DOHH2 (cell line): ENCODE results near the gene CCDC185.

Experiments
- H3F3A ChIP-seq: fragments of 200-600 bp; sonication (generic), shearing (Covaris generic); 2 replicates; pipeline ENCODE4 v1.6.0; 2016; ENCODE audit warnings: antibody characterized with exemption, mild to moderate bottlenecking; ENCODE audit not compliant: control insufficient read depth, insufficient read depth
- H3K27ac ChIP-seq: fragments of 200-600 bp; sonication (generic); 2 replicates; pipeline ENCODE4 v1.5.1; 2014; ENCODE audit warnings: low read depth, mild to moderate bottlenecking, low read length, moderate library complexity
- H3K27me3 ChIP-seq: fragments of 200-600 bp; sonication (generic); 2 replicates; pipeline ENCODE4 v1.6.1; 2014; ENCODE audit warnings: mild to moderate bottlenecking, low read length, mixed read lengths; ENCODE audit not compliant: control insufficient read depth
- H3K36me3 ChIP-seq: fragments of 200-600 bp; sonication (generic); 2 replicates; pipeline ENCODE4 v1.6.1; 2014; ENCODE audit warnings: mild to moderate bottlenecking, low read length, moderate library complexity, mixed read lengths; ENCODE audit not compliant: control insufficient read depth
- H3K4me1 ChIP-seq: fragments of 200-600 bp; sonication (generic); 2 replicates; pipeline ENCODE4 v1.6.1; 2014; ENCODE audit warnings: mild to moderate bottlenecking, low read length, mixed read lengths; ENCODE audit not compliant: control insufficient read depth
- H3K4me2 ChIP-seq: fragments of 200-600 bp; sonication (generic); 2 replicates; pipeline ENCODE4 v1.6.0; 2014; ENCODE audit warnings: mild to moderate bottlenecking, low read length, moderate library complexity
- H3K4me3 ChIP-seq: fragments of 200-600 bp; sonication (generic); 2 replicates; pipeline ENCODE4 v1.5.1; 2014; ENCODE audit warnings: mild to moderate bottlenecking, low read length, mixed read lengths
- H3K79me2 ChIP-seq: fragments of 200-600 bp; sonication (generic); 2 replicates; pipeline ENCODE4 v1.6.1; 2014; ENCODE audit warnings: mild to moderate bottlenecking, low read length, mixed read lengths; ENCODE audit not compliant: control insufficient read depth
- H3K9me2 ChIP-seq: fragments of 200-600 bp; sonication (generic); replicated peaks from 2 replicates; pipeline ENCODE4 v1.6.1; 2014; ENCODE audit warnings: mild to moderate bottlenecking, low read length, mixed read lengths; ENCODE audit not compliant: control insufficient read depth
- H3K9me3 ChIP-seq: fragments of 200-600 bp; sonication (generic); 2 replicates; pipeline ENCODE4 v1.6.1; 2014; ENCODE audit warnings: antibody characterized with exemption, low read length, mixed read lengths; ENCODE audit not compliant: control insufficient read depth, insufficient read depth
- H4K20me1 ChIP-seq: fragments of 200-600 bp; sonication (generic); 2 replicates; pipeline ENCODE4 v1.6.0; 2014; ENCODE audit warnings: low read depth, mild to moderate bottlenecking, antibody characterized with exemption, low read length, moderate library complexity; ENCODE audit not compliant: control insufficient read depth, insufficient read depth
- CTCF ChIP-seq: fragments of 200-600 bp; sonication (generic); IDR thresholded peaks from one replicate; pipeline ENCODE4 v1.5.1; 2014; ENCODE audit warnings: antibody characterized with exemption, mild to moderate bottlenecking, low read depth, low read length; ENCODE audit not compliant: poor library complexity, severe bottlenecking
- EZH2phosphoT487 ChIP-seq: fragments of 200-600 bp; sonication (generic); IDR thresholded peaks from 2 replicates; pipeline ENCODE4 v1.6.1; 2017; ENCODE audit warnings: borderline replicate concordance, mild to moderate bottlenecking, antibody characterized with exemption, low read length, moderate library complexity, mixed read lengths

CCDC185 gene

DNA sequence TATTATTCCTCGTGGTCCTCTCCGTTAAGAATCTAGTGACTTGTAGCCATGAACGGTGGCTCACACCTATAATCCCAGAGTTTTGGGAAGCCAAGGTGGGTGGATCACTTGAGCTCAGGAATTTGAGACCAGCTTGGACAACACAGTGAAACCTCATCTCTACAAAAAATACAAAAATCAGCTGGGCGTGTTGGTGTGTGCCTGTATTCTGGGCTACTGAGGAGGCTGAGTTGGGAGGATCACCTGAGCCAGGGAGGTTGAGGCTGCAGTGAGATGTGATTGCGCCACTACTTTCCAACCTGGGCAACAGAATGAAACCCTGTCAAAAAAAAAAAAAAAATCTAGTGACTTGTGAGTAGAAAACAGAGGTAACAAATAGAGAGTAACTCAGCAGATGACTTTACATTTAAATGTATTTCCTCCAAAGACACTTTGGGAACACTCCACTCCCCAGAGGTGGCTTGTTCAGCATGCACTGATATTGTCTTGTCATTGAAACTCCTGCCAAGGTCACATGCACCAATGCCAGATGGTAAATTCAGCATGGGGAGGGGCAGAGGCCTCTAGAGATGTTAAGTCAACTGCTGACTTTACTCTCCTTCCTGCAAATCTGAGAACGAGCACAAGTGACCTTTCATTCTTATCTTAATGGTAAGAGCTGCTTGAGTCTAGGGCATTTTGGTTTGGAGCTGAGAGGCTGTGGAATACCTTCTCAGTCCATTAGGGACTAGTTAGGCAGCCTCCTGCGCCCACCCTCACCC is 24.9 kb downstream of the CCDC185 start:
- H3K79me2 ChIP-seq: no peaks in the 10 kb centered on the region
- H3K4me2 ChIP-seq: no peak overlapping the region
- H3K9me3 ChIP-seq: no peaks in the 10 kb centered on the region
- TF ChIP-seq EZH2phosphoT487 (no peak), CTCF (no peak)
- H3K4me3 ChIP-seq: no peak overlapping the region
- H4K20me1 ChIP-seq: no peaks in the 10 kb centered on the region
- H3K9me2 ChIP-seq: no peaks in the 10 kb centered on the region
- no peaks in the 10 kb centered on the region; the same call in 1 of the 2 replicates for H3K27me3 ChIP-seq
- no peak overlapping the region for H3K27ac ChIP-seq
- no peaks in the 10 kb centered on the region for H3K4me1 ChIP-seq
- no peaks in the 10 kb centered on the region for H3F3A ChIP-seq
- H3K36me3 ChIP-seq: no peaks in the 10 kb centered on the region

GRCh38 chr1:223419115-223419514 is 25.9 kb downstream of the CCDC185 start:
- no peak overlapping the region for H3K4me3 ChIP-seq
- no peaks in the 10 kb centered on the region for H3K9me2 ChIP-seq
- H3K4me2 ChIP-seq: no peak overlapping the region
- H3K9me3 ChIP-seq: no peaks in the 10 kb centered on the region
- TF ChIP-seq CTCF (no peak), EZH2phosphoT487 (no peak)
- no peak overlapping the region for H3K27ac ChIP-seq
- H4K20me1 ChIP-seq: no peaks in the 10 kb centered on the region
- H3K36me3 ChIP-seq: no peaks in the 10 kb centered on the region
- no peaks in the 10 kb centered on the region for H3K79me2 ChIP-seq
- no peaks in the 10 kb centered on the region; the same call in 1 of the 2 replicates for H3K27me3 ChIP-seq
- no peaks in the 10 kb centered on the region for H3F3A ChIP-seq
- H3K4me1 ChIP-seq: no peaks in the 10 kb centered on the region

- H3K79me2 ChIP-seq: no peaks in the 10 kb centered on the region
- no peaks in the 10 kb centered on the region for H3K9me3 ChIP-seq
- TF ChIP-seq CTCF (no peak), EZH2phosphoT487 (no peak)
- no peak overlapping the region for H3K4me3 ChIP-seq
- H3F3A ChIP-seq: no peaks in the 10 kb centered on the region
- no peaks in the 10 kb centered on the region for H3K4me1 ChIP-seq
- no peaks in the 10 kb centered on the region for H3K36me3 ChIP-seq
- H3K27ac ChIP-seq: no peak overlapping the region
- no peaks in the 10 kb centered on the region; the same call in 1 of the 2 replicates for H3K27me3 ChIP-seq
- H3K4me2 ChIP-seq: no peak overlapping the region
- H4K20me1 ChIP-seq: no peaks in the 10 kb centered on the region
- H3K9me2 ChIP-seq: no peaks in the 10 kb centered on the region
These were observed 26.3 kb downstream of the CCDC185 start for GRCh38 chr1:223419561-223419960.
